KMS-11 (cell line): ENCODE data around the gene TFAP2D.
A peak's percentile ranks its signal among the peaks of the same experiment; 100 is the strongest.

ENCODE experiments used
- H2AFZ ChIP-seq: fragments of 200-600 bp; sonication (generic); 2 replicates; pipeline ENCODE4 v1.6.1; 2016; ENCODE audit warnings: antibody characterized with exemption, mixed run types, low read depth
- H3K27ac ChIP-seq: fragments of 200-600 bp; sonication (generic); 2 replicates; pipeline ENCODE4 v1.6.1; 2016; ENCODE audit warnings: mild to moderate bottlenecking, mixed run types
- H3K27me3 ChIP-seq: fragments of 200-600 bp; sonication (generic); 2 replicates; pipeline ENCODE4 v1.6.1; 2017; ENCODE audit warnings: mild to moderate bottlenecking, low read depth, mixed run types, moderate library complexity; ENCODE audit not compliant: insufficient read depth
- H3K36me3 ChIP-seq: fragments of 200-600 bp; sonication (generic); 2 replicates; pipeline ENCODE4 v1.6.1; 2017; ENCODE audit warnings: mild to moderate bottlenecking, mixed run types; ENCODE audit not compliant: insufficient read depth
- H3K4me1 ChIP-seq: fragments of 200-600 bp; sonication (generic); 2 replicates; pipeline ENCODE4 v1.6.1; 2016; ENCODE audit warnings: mild to moderate bottlenecking, low read depth, mixed run types; ENCODE audit not compliant: poor library complexity, severe bottlenecking
- H3K4me2 ChIP-seq: fragments of 200-600 bp; sonication (generic); 2 replicates; pipeline ENCODE4 v1.7.0; 2016; ENCODE audit warnings: mild to moderate bottlenecking, mixed run types
- H3K4me3 ChIP-seq: fragments of 200-600 bp; sonication (generic); IDR thresholded peaks from 2 replicates; pipeline ENCODE4 v1.6.1; 2017; ENCODE audit warnings: low read depth, low read length, mixed read lengths; ENCODE audit not compliant: insufficient read depth
- H3K79me2 ChIP-seq: fragments of 200-600 bp; sonication (generic); 2 replicates; pipeline ENCODE4 v1.6.1; 2016; ENCODE audit warnings: low read depth, mixed run types; ENCODE audit not compliant: insufficient read depth
- H3K9ac ChIP-seq: fragments of 200-600 bp; sonication (generic); 2 replicates; pipeline ENCODE4 v1.6.1; 2016; ENCODE audit warnings: mild to moderate bottlenecking, mixed run types
- H4K20me1 ChIP-seq: fragments of 200-600 bp; sonication (generic); 2 replicates; pipeline ENCODE4 v1.6.1; 2016; ENCODE audit warnings: mild to moderate bottlenecking, mixed run types; ENCODE audit not compliant: insufficient read depth
- CTCF ChIP-seq: fragments of 200-600 bp; sonication (generic); conservative IDR thresholded peaks from 2 replicates; pipeline ENCODE4 v1.6.1; 2017; ENCODE audit warnings: low read depth, mild to moderate bottlenecking, antibody characterized with exemption, low read length, moderate library complexity, mixed read lengths

TFAP2D gene

GRCh38 chr6:50795574-50795973, 82.2 kb downstream of the TFAP2D start:
- no peaks in the 10 kb centered on the region for H3K27me3 ChIP-seq
- no peak overlapping the region for H3K4me2 ChIP-seq
- TF ChIP-seq CTCF, result no peak
- H3K36me3 ChIP-seq, result no peaks in the 10 kb centered on the region
- H2AFZ ChIP-seq, result no peak overlapping the region
- H3K4me1 ChIP-seq, result no peaks in the 10 kb centered on the region
- H3K27ac ChIP-seq, result no peak overlapping the region
- no peaks in the 10 kb centered on the region for H4K20me1 ChIP-seq
- no peaks in the 10 kb centered on the region for H3K79me2 ChIP-seq
- H3K9ac ChIP-seq, result no peak overlapping the region
- no peak overlapping the region for H3K4me3 ChIP-seq

- Histone ChIP-seq H3K79me2 (no peaks in the 10 kb centered on the region), H2AFZ (no peak overlapping the region), H3K36me3 (no peaks in the 10 kb centered on the region), H3K27ac (no peak overlapping the region), H3K4me2 (no peak overlapping the region), H3K4me1 (no peaks in the 10 kb centered on the region), H3K27me3 (no peaks in the 10 kb centered on the region), H3K9ac (no peak overlapping the region), H3K4me3 (no peak overlapping the region), H4K20me1 (no peaks in the 10 kb centered on the region)
- no peak for TF ChIP-seq CTCF
Measured at GRCh38 chr6:50804283-50804682, 91.0 kb downstream of the TFAP2D start.

- Histone ChIP-seq H3K4me2 (no peak overlapping the region), H3K36me3 (no peaks in the 10 kb centered on the region), H4K20me1 (no peaks in the 10 kb centered on the region), H3K27ac (no peak overlapping the region), H2AFZ (no peak overlapping the region), H3K9ac (no peak overlapping the region), H3K4me3 (no peak overlapping the region), H3K79me2 (no peaks in the 10 kb centered on the region), H3K27me3 (no peaks in the 10 kb centered on the region), H3K4me1 (no peaks in the 10 kb centered on the region)
- TF ChIP-seq CTCF, result no peak
Measured at GRCh38 chr6:50807035-50807434, 93.7 kb downstream of the TFAP2D start.

GRCh38 chr6:50815436-50816114, 102.2 kb downstream of the TFAP2D start:
- Histone ChIP-seq H3K79me2 (no peaks in the 10 kb centered on the region), H3K36me3 (no peaks in the 10 kb centered on the region), H3K4me1 (peaks cover 4% of the 10 kb centered on the region), H2AFZ (peak overlapping the region; percentile 96), H3K27me3 (no peaks in the 10 kb centered on the region), H3K4me3 (no peak overlapping the region), H3K4me2 (peak overlapping the region; percentile 35), H3K9ac (peak overlapping the region; percentile 60; the same call in 1 of the 2 replicates), H3K27ac (0 out of 2 replicates have a peak overlapping the region, but pooled peaks have one; percentile 11), H4K20me1 (no peaks in the 10 kb centered on the region)
- TF ChIP-seq CTCF, result no peak; the same call in 1 of the 2 replicates
